OCI-LY7 (cell line): ENCODE results near the gene CDKN2C. TPM values are rescaled to one million over a fixed set of nuclear protein-coding genes. Genes with fewer than 3 reads are reported as not detected.

Source experiments
- BruUV-seq: library from RNA; stranded (reverse); fragments of 400-500 nt; replicated peaks from 2 replicates; lab custom pipeline; 2021; lab: Mats Ljungman, UMichigan
- CTCF ChIA-PET: fragments of 300-600 bp; sonication (Branson Sonifier 250); formaldehyde crosslinking; loops from one replicate; lab custom pipeline; 2022; ENCODE audit warnings: antibody characterized with exemption; ENCODE audit not compliant: unreplicated experiment; lab: Charles Lee
- POLR2A ChIA-PET: fragments of 300-600 bp; sonication (Branson Sonifier 250); formaldehyde crosslinking; loops from one replicate; lab custom pipeline; 2022; ENCODE audit warnings: antibody characterized with exemption; lab: Charles Lee
- DNase-seq: peaks from one replicate; pipeline ENCODE4 v3.0.0-alpha.2; 2015; ENCODE audit warnings: low spot score
- H2AFZ ChIP-seq: fragments of 200-600 bp; sonication (generic), shearing (Covaris generic); 2 replicates; pipeline ENCODE4 v1.6.1; 2014; ENCODE audit warnings: mild to moderate bottlenecking, antibody characterized with exemption, low read length, moderate library complexity
- H3K27ac ChIP-seq: fragments of 200-600 bp; sonication (generic); 2 replicates; pipeline ENCODE4 v1.5.1; 2014; ENCODE audit warnings: mixed run types, low read depth, mild to moderate bottlenecking, moderate library complexity, low read length, inconsistent platforms; ENCODE audit not compliant: poor library complexity, severe bottlenecking
- H3K36me3 ChIP-seq: fragments of 200-600 bp; sonication (generic); 2 replicates; pipeline ENCODE4 v1.6.1; 2014; ENCODE audit warnings: mild to moderate bottlenecking, antibody characterized with exemption, low read length, moderate library complexity, mixed read lengths; ENCODE audit not compliant: insufficient read depth
- H3K4me1 ChIP-seq: fragments of 200-600 bp; sonication (generic); 2 replicates; pipeline ENCODE4 v1.5.1; 2014; ENCODE audit warnings: mild to moderate bottlenecking, low read length; ENCODE audit not compliant: insufficient read depth, poor library complexity, severe bottlenecking
- H3K4me2 ChIP-seq: fragments of 200-600 bp; sonication (generic); 2 replicates; pipeline ENCODE4 v1.6.1; 2014; ENCODE audit warnings: mild to moderate bottlenecking, low read length
- H3K4me3 ChIP-seq: fragments of 200-600 bp; sonication (generic); 2 replicates; pipeline ENCODE4 v1.5.1; 2014; ENCODE audit warnings: mild to moderate bottlenecking, low read depth, low read length; ENCODE audit not compliant: poor library complexity, severe bottlenecking
- H3K79me2 ChIP-seq: fragments of 200-600 bp; sonication (generic); 2 replicates; pipeline ENCODE4 v1.6.1; 2016; ENCODE audit warnings: low read depth, mild to moderate bottlenecking, low read length, moderate library complexity, mixed read lengths; ENCODE audit not compliant: insufficient read depth
- H3K9me2 ChIP-seq: fragments of 200-600 bp; sonication (generic); 2 replicates; pipeline ENCODE4 v1.6.1; 2016; ENCODE audit warnings: mild to moderate bottlenecking, low read length, mixed read lengths; ENCODE audit not compliant: insufficient read depth
- H3K9me3 ChIP-seq: fragments of 200-600 bp; sonication (generic); 2 replicates; pipeline ENCODE4 v1.6.1; 2014; ENCODE audit warnings: mild to moderate bottlenecking, mixed run types, low read length, mixed read lengths
- H4K20me1 ChIP-seq: fragments of 200-600 bp; sonication (generic); 2 replicates; pipeline ENCODE4 v1.6.1; 2014; ENCODE audit warnings: mild to moderate bottlenecking, antibody characterized with exemption, low read length, moderate library complexity, mixed read lengths; ENCODE audit not compliant: insufficient read depth
- CTCF ChIP-seq: fragments of 200-600 bp; sonication (generic); conservative IDR thresholded peaks from 2 replicates; pipeline ENCODE4 v1.5.1; 2014; ENCODE audit warnings: mild to moderate bottlenecking, antibody characterized with exemption, low read length, moderate library complexity, mixed read lengths
- EZH2phosphoT487 ChIP-seq: fragments of 200-600 bp; sonication (generic); IDR thresholded peaks from 2 replicates; pipeline ENCODE4 v1.6.1; 2018; ENCODE audit warnings: low read depth, borderline replicate concordance, mild to moderate bottlenecking, mixed run types, antibody characterized with exemption, low read length, moderate library complexity, mixed read lengths
- intact Hi-C: fragments of 100-400 bp; cut with micrococcal nuclease; formaldehyde crosslinking; loops from one replicate; pipeline ENCODE4 v1.10.0; 2022; ENCODE audit not compliant: unreplicated experiment
- total RNA-seq, 2 experiments: library from RNA; depleted of rRNA in 1 of 2; stranded (reverse); fragments of >200 nt in 1 of 2; shearing (Covaris generic) in 1 of 2; gene quantifications; 2 replicates each; pipeline ENCODE4 v1.2.3, GENCODE V29; 2014 to 2022

CDKN2C gene
- total RNA-seq, 2 experiments from 2014 or later, result 46.6 to 71.0 TPM

DNA sequence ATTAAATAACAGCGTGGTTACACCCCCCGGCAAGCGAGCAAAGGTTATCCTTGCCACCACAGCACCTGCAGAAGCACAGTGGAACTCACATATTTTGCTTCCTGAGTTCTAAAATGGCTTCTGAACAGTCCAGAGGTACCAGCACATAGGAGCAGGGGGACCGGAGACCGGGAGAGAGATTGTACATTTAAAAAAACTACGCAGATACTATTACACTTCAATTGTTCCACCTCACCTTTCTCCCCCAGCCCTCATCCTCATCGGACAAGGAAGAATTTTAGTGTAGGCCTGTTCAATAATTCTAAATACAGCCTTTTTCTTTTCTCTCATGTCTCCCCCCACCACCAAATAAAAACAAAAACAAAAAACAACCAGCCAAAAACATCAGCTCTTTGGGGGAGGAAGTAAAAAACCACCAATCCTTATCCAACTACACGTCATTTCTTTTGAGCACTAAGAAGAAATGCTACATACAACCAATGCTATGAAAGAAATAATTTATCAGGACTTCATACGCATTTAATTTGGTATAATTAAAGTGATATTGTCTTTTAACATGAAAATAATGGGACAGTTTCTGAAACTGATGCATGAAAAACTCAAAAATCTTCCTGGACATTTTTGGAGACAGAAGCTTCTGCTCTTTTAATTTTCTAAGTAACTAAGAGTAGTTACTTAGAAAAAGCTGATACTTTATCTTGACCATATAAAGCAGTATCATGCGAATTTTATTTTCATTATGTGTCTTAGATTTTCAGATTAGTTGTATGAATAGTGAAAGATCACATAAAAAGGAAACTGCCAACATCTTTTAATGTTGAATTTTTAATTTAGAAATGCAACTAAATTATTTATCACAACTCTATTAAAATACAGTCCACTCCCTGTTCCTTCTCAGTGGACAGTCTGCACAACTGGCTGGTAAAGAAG is 9.1 kb downstream of the CDKN2C start:
- Histone ChIP-seq H3K4me2 (peak overlapping the region; percentile 77), H4K20me1 (no peaks in the 10 kb centered on the region), H3K4me1 (peaks cover 30% of the 10 kb centered on the region), H3K4me3 (peak overlapping the region; percentile 91), H2AFZ (peak overlapping the region; percentile 52; the same call in 1 of the 2 replicates), H3K9me3 (no peaks in the 10 kb centered on the region), H3K79me2 (no peaks in the 10 kb centered on the region; the same call in 1 of the 2 replicates), H3K9me2 (no peaks in the 10 kb centered on the region), H3K27ac (peak overlapping the region; percentile 26), H3K36me3 (peaks cover 12% of the 10 kb centered on the region)
- peak; percentile 61 for DNase-seq
- POLR2A ChIA-PET, result interaction anchor here (0.6 to 3.6 kb wide), 7 partner anchors 9 to 195 kb away, joined by 3 to 37 read pairs (median 8); partner anchors contain the start of genes CDKN2C and FAF1
- BruUV-seq, result TSS peak; percentile 41
- intact Hi-C loops, result loop anchor here (1.0 to 5.0 kb wide), 3 partner anchors 21 to 107 kb away; no protein-coding TSS in a partner anchor
- CTCF ChIA-PET, result no interaction called here
- TF ChIP-seq EZH2phosphoT487 (no peak), CTCF (no peak)

- Histone ChIP-seq H4K20me1 (no peaks in the 10 kb centered on the region), H3K36me3 (peaks cover 4% of the 10 kb centered on the region; the same call in 1 of the 2 replicates), H3K4me1 (peaks cover 30% of the 10 kb centered on the region), H3K79me2 (no peaks in the 10 kb centered on the region; the same call in 1 of the 2 replicates), H3K27ac (no peak overlapping the region), H3K9me3 (no peaks in the 10 kb centered on the region), H3K4me3 (no peak overlapping the region), H3K9me2 (no peaks in the 10 kb centered on the region), H2AFZ (no peak overlapping the region), H3K4me2 (peak overlapping the region; percentile 77; the same call in 1 of the 2 replicates)
- intact Hi-C loops, result loop anchor here (5.0 kb wide), 2 partner anchors 62 to 108 kb away; no protein-coding TSS in a partner anchor
- ChIA-PET CTCF (no interaction called here), POLR2A (interaction anchor here (0.7 to 3.6 kb wide), 5 partner anchors 10 to 196 kb away, joined by 3 to 37 read pairs (median 14); partner anchors contain the start of genes CDKN2C and FAF1)
- DNase-seq, result no peak
- no TSS peak for BruUV-seq
- TF ChIP-seq EZH2phosphoT487 (no peak), CTCF (no peak)
Observed at GRCh38 chr1:50979937-50980336, 9.9 kb downstream of the CDKN2C start.
